Cardiac muscle cell (in vitro differentiated cells and primary cell): Measurements from ENCODE around the gene OPN1MW2. TPM values are rescaled to one million over a fixed set of nuclear protein-coding genes. Genes with fewer than 3 reads are reported as not detected.
"Not testable (repeated sequence)": the region's sequence is repeated elsewhere in the genome, so short reads cannot be mapped to it uniquely, and the experiment has no call there.

Experiments
- DNase-seq, 2 donors: peaks; one replicate each; pipeline versions ENCODE4 v3.0.0 to v3.0.0-alpha.2; 2010 to 2017; ENCODE audit warnings: low read depth in 1 of 2, low spot score in 1 of 2
- H3K27ac ChIP-seq: fragments of 200-600 bp; sonication (generic); 2 replicates; pipeline ENCODE4 v1.5.1; 2016
- H3K27me3 ChIP-seq: fragments of 200-600 bp; sonication (generic); 2 replicates; pipeline ENCODE4 v1.6.0; 2016; ENCODE audit warnings: control low read depth
- H3K36me3 ChIP-seq: fragments of 200-600 bp; sonication (generic); 2 replicates; pipeline ENCODE4 v1.5.1; 2016; ENCODE audit warnings: control low read depth
- H3K4me1 ChIP-seq: fragments of 200-600 bp; sonication (generic); 2 replicates; pipeline ENCODE4 v1.8.1; 2017; ENCODE audit warnings: low read depth, mild to moderate bottlenecking, mixed run types
- H3K4me3 ChIP-seq: fragments of 200-600 bp; sonication (generic); 2 replicates; pipeline ENCODE4 v1.5.1; 2016; ENCODE audit warnings: mild to moderate bottlenecking
- H3K9me3 ChIP-seq: fragments of 200-600 bp; sonication (generic); 2 replicates; pipeline ENCODE4 v1.5.1; 2017; ENCODE audit warnings: low read depth, mild to moderate bottlenecking, control low read depth
- polyA plus RNA-seq: library from polyadenylated mRNA; unstranded; fragments of >200 nt; fragmentation: Nextera tagmentation; extraction: Ambion mirVana; gene quantifications from 2 replicates; pipeline ENCODE4 v1.2.1, GENCODE V29; 2016
- total RNA-seq: library from RNA; depleted of rRNA; stranded (reverse); fragments of >200 nt; gene quantifications from 2 replicates; pipeline ENCODE4 v1.2.3, GENCODE V29; 2016

The OPN1MW2 gene
- total RNA-seq: not detected in 2 replicates
- polyA plus RNA-seq: not detected in 2 replicates

- H3K4me3 ChIP-seq, DNase-seq, H3K27me3 ChIP-seq, H3K27ac ChIP-seq, H3K36me3 ChIP-seq, H3K9me3 ChIP-seq, H3K4me1 ChIP-seq: not testable (repeated sequence)
These were observed at the start of gene OPN1MW2 for GRCh38 chrX:154219456-154219855. Gene OPN1MW2, plus strand, starts transcription at chrX:154219756. Its CDS starts 60 bp downstream, at chrX:154219816.

DNA sequence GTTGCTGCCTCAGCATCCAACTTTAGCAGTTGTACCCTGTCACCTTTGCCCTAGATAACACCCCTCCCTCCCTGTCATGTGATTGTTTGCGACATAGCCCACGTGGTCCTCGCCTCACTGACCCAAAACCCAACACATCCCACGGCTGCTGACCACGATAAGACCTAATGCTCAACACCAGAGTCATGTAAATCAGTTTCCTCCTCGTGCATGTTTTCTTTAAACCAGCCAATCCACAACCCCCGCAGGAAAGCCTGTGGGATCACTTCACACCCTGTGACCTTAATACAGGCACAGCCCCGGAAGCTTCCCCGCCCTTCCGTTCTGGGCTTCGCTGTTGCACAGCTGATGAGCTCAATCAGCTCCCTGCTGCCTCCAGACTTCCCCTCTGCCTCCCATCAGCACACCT, 47.0 kb upstream of the OPN1MW2 start:
- H3K9me3 ChIP-seq, H3K4me1 ChIP-seq, H3K27me3 ChIP-seq, H3K27ac ChIP-seq, H3K36me3 ChIP-seq, DNase-seq, H3K4me3 ChIP-seq: not testable (repeated sequence)

DNA sequence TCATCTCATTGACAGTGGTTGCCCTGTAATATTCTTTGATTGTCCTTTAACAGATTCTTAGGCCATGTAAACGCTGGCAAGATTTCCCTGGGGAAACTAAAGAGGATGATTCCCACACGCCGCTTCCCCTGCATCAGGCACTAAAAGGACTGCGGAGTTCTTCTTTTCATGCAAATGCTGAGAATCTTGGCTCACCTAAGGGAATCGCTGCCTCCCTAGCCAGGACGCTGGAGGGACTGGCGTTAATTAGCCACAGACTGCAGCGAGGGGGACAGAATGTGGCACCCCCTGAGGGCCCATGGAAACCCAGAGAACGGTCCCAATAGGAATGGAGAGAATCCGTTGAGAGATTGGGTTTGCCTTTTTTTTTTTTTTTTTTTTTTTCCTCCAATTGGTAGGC, 45.2 kb upstream of the OPN1MW2 start:
- not testable (repeated sequence) for DNase-seq, H3K4me1 ChIP-seq, H3K9me3 ChIP-seq, H3K36me3 ChIP-seq, H3K27me3 ChIP-seq, H3K27ac ChIP-seq, H3K4me3 ChIP-seq

- H3K27ac ChIP-seq, H3K27me3 ChIP-seq, H3K4me1 ChIP-seq, H3K36me3 ChIP-seq, H3K4me3 ChIP-seq, DNase-seq, H3K9me3 ChIP-seq: not testable (repeated sequence)
These were observed 37.3 kb upstream of the OPN1MW2 start, which contains the start of gene OPN1MW for GRCh38 chrX:154182296-154182695. Gene OPN1MW, plus strand, starts transcription at chrX:154182596. Its CDS starts 82 bp downstream, at chrX:154182678.

GRCh38 chrX:154183794-154184193, 35.8 kb upstream of the OPN1MW2 start:
- not testable (repeated sequence) for H3K27ac ChIP-seq, H3K9me3 ChIP-seq, H3K27me3 ChIP-seq, DNase-seq, H3K4me3 ChIP-seq, H3K36me3 ChIP-seq, H3K4me1 ChIP-seq

- not testable (repeated sequence) for DNase-seq, H3K4me3 ChIP-seq, H3K36me3 ChIP-seq, H3K27ac ChIP-seq, H3K27me3 ChIP-seq, H3K4me1 ChIP-seq, H3K9me3 ChIP-seq
These were observed 26.7 kb upstream of the OPN1MW2 start for GRCh38 chrX:154192846-154193245.

DNA sequence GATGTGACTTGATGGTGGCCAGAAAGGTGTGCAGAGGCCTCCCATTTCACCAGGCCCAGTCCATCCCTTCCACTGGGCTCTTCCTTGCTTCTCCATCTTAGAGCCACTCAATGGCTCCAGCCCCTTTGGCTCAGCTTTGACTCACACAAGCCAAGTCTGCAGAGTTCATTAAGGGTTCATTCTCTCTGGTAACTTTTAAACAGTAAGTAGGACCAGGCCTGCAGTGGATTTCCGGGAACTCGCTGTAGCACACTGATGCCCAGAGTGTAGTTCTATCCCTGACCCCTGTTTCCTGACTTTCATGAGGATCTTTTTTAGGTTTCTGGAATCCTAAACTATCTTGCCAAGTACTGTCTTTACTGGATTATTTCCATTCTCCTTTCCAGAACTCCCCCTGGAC, 25.2 kb upstream of the OPN1MW2 start:
- H3K27ac ChIP-seq, H3K4me1 ChIP-seq, DNase-seq, H3K27me3 ChIP-seq, H3K36me3 ChIP-seq, H3K9me3 ChIP-seq, H3K4me3 ChIP-seq: not testable (repeated sequence)

GRCh38 chrX:154196466-154196865, 23.1 kb upstream of the OPN1MW2 start:
- H3K4me3 ChIP-seq, DNase-seq, H3K9me3 ChIP-seq, H3K27me3 ChIP-seq, H3K36me3 ChIP-seq, H3K27ac ChIP-seq, H3K4me1 ChIP-seq: not testable (repeated sequence)

DNA sequence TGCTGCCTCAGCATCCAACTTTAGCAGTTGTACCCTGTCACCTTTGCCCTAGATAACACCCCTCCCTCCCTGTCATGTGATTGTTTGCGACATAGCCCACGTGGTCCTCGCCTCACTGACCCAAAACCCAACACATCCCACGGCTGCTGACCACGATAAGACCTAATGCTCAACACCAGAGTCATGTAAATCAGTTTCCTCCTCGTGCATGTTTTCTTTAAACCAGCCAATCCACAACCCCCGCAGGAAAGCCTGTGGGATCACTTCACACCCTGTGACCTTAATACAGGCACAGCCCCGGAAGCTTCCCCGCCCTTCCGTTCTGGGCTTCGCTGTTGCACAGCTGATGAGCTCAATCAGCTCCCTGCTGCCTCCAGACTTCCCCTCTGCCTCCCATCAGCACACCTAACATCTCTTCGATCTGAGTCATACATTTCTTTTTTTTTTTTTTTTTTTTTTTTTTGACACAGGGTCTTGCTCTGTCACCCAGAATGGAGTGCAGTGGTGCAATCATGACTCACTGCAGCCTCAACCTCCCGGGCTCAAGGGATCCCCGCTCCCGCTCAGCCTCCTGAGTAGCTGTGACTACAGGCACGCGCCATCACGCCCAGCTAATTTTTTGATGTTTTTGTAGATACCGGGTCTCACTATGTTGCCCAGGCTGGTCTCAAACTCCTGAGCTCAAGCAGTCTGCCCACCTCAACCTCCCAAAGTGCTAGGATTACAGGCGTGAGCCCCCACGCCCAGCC, 9.7 kb upstream of the OPN1MW2 start:
- not testable (repeated sequence) for H3K27me3 ChIP-seq, H3K4me1 ChIP-seq, H3K9me3 ChIP-seq, DNase-seq, H3K4me3 ChIP-seq, H3K27ac ChIP-seq, H3K36me3 ChIP-seq

DNA sequence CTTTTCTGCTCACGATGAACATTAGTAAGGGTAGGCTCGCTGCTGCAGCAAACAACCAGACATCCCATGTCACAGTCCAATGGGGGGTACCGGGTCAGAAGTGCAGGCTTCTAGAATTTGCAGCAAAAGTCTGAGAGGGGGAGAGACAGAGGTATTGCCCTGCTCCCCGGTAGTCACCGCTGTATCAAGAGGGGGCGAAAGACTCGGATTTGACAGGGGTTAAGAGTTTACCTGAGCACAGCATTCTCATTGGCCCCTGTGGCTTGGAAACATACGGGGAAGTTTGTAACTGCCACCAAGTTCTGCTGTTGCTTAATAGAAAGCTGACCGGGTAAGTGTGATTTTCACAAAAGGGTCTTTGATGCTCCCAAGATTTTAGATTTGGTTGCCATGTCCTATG, 8.5 kb upstream of the OPN1MW2 start:
- not testable (repeated sequence) for H3K27ac ChIP-seq, H3K4me3 ChIP-seq, H3K9me3 ChIP-seq, H3K36me3 ChIP-seq, H3K4me1 ChIP-seq, DNase-seq, H3K27me3 ChIP-seq

- not testable (repeated sequence) for H3K4me1 ChIP-seq, H3K9me3 ChIP-seq, H3K4me3 ChIP-seq, H3K27ac ChIP-seq, DNase-seq, H3K36me3 ChIP-seq, H3K27me3 ChIP-seq
These were observed 8.1 kb upstream of the OPN1MW2 start for GRCh38 chrX:154211499-154211898.

DNA sequence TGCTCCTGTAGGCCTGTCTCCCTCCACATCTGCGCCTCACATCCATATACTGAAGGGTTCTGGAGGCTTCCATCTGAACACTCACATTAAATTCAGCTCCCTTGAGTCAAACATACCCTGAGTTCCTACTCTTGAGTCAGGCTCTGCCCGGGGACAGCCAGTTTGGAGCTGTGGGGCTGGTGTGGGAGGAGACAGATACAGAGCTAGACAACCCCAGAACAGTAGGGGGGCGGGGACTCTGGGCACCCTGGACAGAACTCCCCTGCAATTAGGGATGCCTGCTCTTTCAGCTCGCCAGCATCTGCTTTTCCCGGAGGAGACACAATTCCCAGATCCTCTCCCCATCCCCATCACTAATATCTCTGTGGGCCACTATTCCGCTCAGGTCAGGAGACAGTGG, 5.7 kb downstream of the OPN1MW2 start:
- not testable (repeated sequence) for H3K9me3 ChIP-seq

GRCh38 chrX:154226706-154227105, 7.2 kb downstream of the OPN1MW2 start:
- H3K27ac ChIP-seq, H3K4me3 ChIP-seq, DNase-seq, H3K4me1 ChIP-seq, H3K9me3 ChIP-seq, H3K36me3 ChIP-seq, H3K27me3 ChIP-seq: not testable (repeated sequence)

More for the DNA sequence above, 5.7 kb downstream of the OPN1MW2 start:
- not testable (repeated sequence) for H3K27me3 ChIP-seq, H3K4me3 ChIP-seq, DNase-seq, H3K4me1 ChIP-seq, H3K36me3 ChIP-seq, H3K27ac ChIP-seq

GRCh38 chrX:154231443-154231842, 11.9 kb downstream of the OPN1MW2 start:
- H3K36me3 ChIP-seq, DNase-seq, H3K9me3 ChIP-seq, H3K27me3 ChIP-seq, H3K27ac ChIP-seq, H3K4me3 ChIP-seq, H3K4me1 ChIP-seq: not testable (repeated sequence)

DNA sequence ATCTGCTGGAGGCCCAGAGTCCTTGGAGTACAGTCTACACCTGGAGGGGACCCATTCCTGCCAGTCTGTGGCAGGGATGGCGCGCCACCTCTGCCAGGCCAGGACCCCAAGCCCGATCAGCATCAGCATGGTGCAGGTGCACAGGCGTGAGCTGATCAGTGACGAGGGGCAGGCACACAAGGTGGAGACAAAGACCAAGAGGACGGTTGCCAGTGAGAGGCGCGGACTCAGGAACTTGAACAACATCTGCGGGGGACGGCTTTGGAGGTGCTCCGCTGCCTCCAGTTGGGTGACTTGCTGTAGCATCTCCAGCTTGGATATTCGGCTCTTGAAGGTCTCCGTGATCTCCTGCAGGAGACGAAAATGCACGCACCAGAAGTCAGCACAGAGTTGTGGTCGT, 14.1 kb downstream of the OPN1MW2 start:
- not testable (repeated sequence) for H3K36me3 ChIP-seq, H3K27ac ChIP-seq, H3K27me3 ChIP-seq, H3K9me3 ChIP-seq, H3K4me1 ChIP-seq, DNase-seq, H3K4me3 ChIP-seq
